ENCODE measurements around the gene CEP164.
A peak's percentile ranks its signal among the peaks of the same experiment; 100 is the strongest.

The CEP164 gene

GRCh38 chr11:117356126-117356890, 28.7 kb downstream of the CEP164 start:
- peaks cover 56% of the 10 kb centered on the region for H3K36me3 ChIP-seq
- H3K27ac ChIP-seq = no peak overlapping the region
- no peaks in the 10 kb centered on the region for H3K27me3 ChIP-seq (ENCODE audit: insufficient read depth, low read depth, severe bottlenecking)
- DNase-seq = no peak
- no peak overlapping the region for H3K4me3 ChIP-seq (ENCODE audit: low read depth, low read length)
- peak; percentile 31; the same call in 1 of the 2 replicates for TF ChIP-seq CTCF (IDR thresholded peaks at IDR 0.05; ENCODE audit: low read depth, low read length)
- H3K9me3 ChIP-seq (ENCODE audit: severe bottlenecking) = no peaks in the 10 kb centered on the region

- Histone ChIP-seq H3K27ac (no peak overlapping the region), H3K4me3 (ENCODE audit: low read depth, low read length) (no peak overlapping the region), H3K9me3 (ENCODE audit: severe bottlenecking) (no peaks in the 10 kb centered on the region), H3K36me3 (peaks cover 51% of the 10 kb centered on the region), H3K27me3 (ENCODE audit: insufficient read depth, low read depth, severe bottlenecking) (no peaks in the 10 kb centered on the region)
- TF ChIP-seq CTCF (IDR thresholded peaks at IDR 0.05; ENCODE audit: low read depth, low read length) = no peak
- no peak for DNase-seq
These were observed 33.8 kb downstream of the CEP164 start for GRCh38 chr11:117361432-117361831.

GRCh38 chr11:117366248-117366647, 38.6 kb downstream of the CEP164 start:
- Histone ChIP-seq H3K4me3 (ENCODE audit: low read depth, low read length) (no peak overlapping the region), H3K27ac (peak overlapping the region; percentile 60), H3K27me3 (ENCODE audit: insufficient read depth, low read depth, severe bottlenecking) (no peaks in the 10 kb centered on the region), H3K36me3 (peaks cover 68% of the 10 kb centered on the region), H3K9me3 (ENCODE audit: severe bottlenecking) (no peaks in the 10 kb centered on the region)
- TF ChIP-seq CTCF (IDR thresholded peaks at IDR 0.05; ENCODE audit: low read depth, low read length) = peak; percentile 69
- DNase-seq = peak; percentile 71

GRCh38 chr11:117366875-117367274, 39.2 kb downstream of the CEP164 start:
- H3K4me3 ChIP-seq (ENCODE audit: low read depth, low read length) = no peak overlapping the region
- H3K9me3 ChIP-seq (ENCODE audit: severe bottlenecking) = no peaks in the 10 kb centered on the region
- DNase-seq = no peak
- peaks cover 67% of the 10 kb centered on the region for H3K36me3 ChIP-seq
- TF ChIP-seq CTCF (IDR thresholded peaks at IDR 0.05; ENCODE audit: low read depth, low read length) = no peak
- no peaks in the 10 kb centered on the region for H3K27me3 ChIP-seq (ENCODE audit: insufficient read depth, low read depth, severe bottlenecking)
- peak overlapping the region; percentile 60 for H3K27ac ChIP-seq

GRCh38 chr11:117369534-117369933, 41.9 kb downstream of the CEP164 start:
- no peak for DNase-seq
- Histone ChIP-seq H3K27ac (no peak overlapping the region), H3K9me3 (ENCODE audit: severe bottlenecking) (no peaks in the 10 kb centered on the region), H3K4me3 (ENCODE audit: low read depth, low read length) (no peak overlapping the region), H3K36me3 (peaks cover 65% of the 10 kb centered on the region), H3K27me3 (ENCODE audit: insufficient read depth, low read depth, severe bottlenecking) (no peaks in the 10 kb centered on the region)
- TF ChIP-seq CTCF (IDR thresholded peaks at IDR 0.05; ENCODE audit: low read depth, low read length) = no peak

- H3K27me3 ChIP-seq (ENCODE audit: insufficient read depth, low read depth, severe bottlenecking) = no peaks in the 10 kb centered on the region
- H3K4me3 ChIP-seq (ENCODE audit: low read depth, low read length) = no peak overlapping the region
- DNase-seq = no peak
- no peak overlapping the region for H3K27ac ChIP-seq
- H3K9me3 ChIP-seq (ENCODE audit: severe bottlenecking) = no peaks in the 10 kb centered on the region
- H3K36me3 ChIP-seq = peaks cover 74% of the 10 kb centered on the region
- TF ChIP-seq CTCF (IDR thresholded peaks at IDR 0.05; ENCODE audit: low read depth, low read length) = no peak
These were observed 43.8 kb downstream of the CEP164 start for GRCh38 chr11:117371453-117371852.
